Right lung (tissue), 5 donors: ENCODE results near the gene SURF4. TPM values are rescaled to one million over a fixed set of nuclear protein-coding genes. Genes with fewer than 3 reads are reported as not detected.

ENCODE experiments used
- polyA plus RNA-seq, 5 donors: library from polyadenylated mRNA; unstranded; fragments of 120-200 nt; gene quantifications; one replicate each; pipeline versions ENCODE4 v1.2.1 to v1.2.3, GENCODE V29; 2013; ENCODE audit warnings: inconsistent platforms in 1 of 5, low replicate concordance in 1 of 5; ENCODE audit not compliant: insufficient read length in 5 of 5, insufficient read depth in 1 of 5

SURF4 gene
- polyA plus RNA-seq, 5 donors = 103 to 152 (median 120) TPM

Other genes with a start within 250 kb of the SURF4 start
- 1 to 10 TPM; 2.9 to 6.0 (median 4.0) TPM for gene GBGT1, start 212.1 kb downstream of the SURF4 start, polyA plus RNA-seq
- gene OBP2B, start 166.8 kb downstream of the SURF4 start, polyA plus RNA-seq = not detected
- gene ABO, start 100.9 kb downstream of the SURF4 start, polyA plus RNA-seq = 1 to 10 TPM; 3.9 to 7.2 (median 5.1) TPM
- gene SURF6, start 39.9 kb downstream of the SURF4 start, polyA plus RNA-seq = 10 to 100 TPM; 20.7 to 33.5 (median 27.1) TPM
- 10 to 100 TPM; 20.0 to 29.5 (median 25.4) TPM for gene MED22, start 27.9 kb downstream of the SURF4 start, polyA plus RNA-seq
- gene RPL7A, start 27.8 kb downstream of the SURF4 start, polyA plus RNA-seq = 1,000 to 10,000 TPM; 2,763 to 3,382 (median 3,157) TPM
- 10 to 100 TPM; 25.8 to 35.0 (median 32.3) TPM for gene SURF1, start 19.6 kb downstream of the SURF4 start, polyA plus RNA-seq
- 10 to 100 TPM; 14.8 to 24.5 (median 15.6) TPM for gene SURF2, start 19.5 kb downstream of the SURF4 start, polyA plus RNA-seq
- gene STKLD1, start 306 bp upstream of the SURF4 start, polyA plus RNA-seq = 1 to 10 TPM; 2.6 to 4.9 (median 3.5) TPM
- 10 to 100 TPM; 23.0 to 31.4 (median 29.3) TPM for gene REXO4, start 42.0 kb upstream of the SURF4 start, polyA plus RNA-seq
- 10 to 100 TPM in 1 of 5 donors, 1 to 10 TPM in 4; 5.3 to 10.3 (median 8.5) TPM for gene ADAMTS13, start 46.3 kb upstream of the SURF4 start, polyA plus RNA-seq
- 10 to 100 TPM; 14.0 to 35.6 (median 22.3) TPM for gene CACFD1, start 83.9 kb upstream of the SURF4 start, polyA plus RNA-seq
- gene SLC2A6, start 103.0 kb upstream of the SURF4 start, polyA plus RNA-seq = 1 to 10 TPM; 1.8 to 5.9 (median 2.8) TPM
- 1 to 10 TPM in 1 of 5 donors, under 1 TPM in 2, not detected in 2; 0.31 to 3.5 (median 0.37) TPM for gene MYMK, start 148.9 kb upstream of the SURF4 start, polyA plus RNA-seq
- 10 to 100 TPM in 2 of 5 donors, 1 to 10 TPM in 3; 6.3 to 20.3 (median 9.3) TPM for gene ADAMTSL2, start 158.6 kb upstream of the SURF4 start, polyA plus RNA-seq
- 1 to 10 TPM in 4 of 5 donors, under 1 TPM in 1; 0.86 to 3.0 (median 2.2) TPM for gene FAM163B, start 233.3 kb upstream of the SURF4 start, polyA plus RNA-seq